Kidney capillary endothelial cell (primary cell): ENCODE data around the gene PIP5K1C.
A peak's percentile ranks its signal among the peaks of the same experiment; 100 is the strongest.
"Not testable (repeated sequence)": the region's sequence is repeated elsewhere in the genome, so short reads cannot be mapped to it uniquely, and the experiment has no call there.

Source experiments
- DNase-seq: peaks from one replicate; pipeline ENCODE4 v3.0.0-alpha.2; 2018; ENCODE audit warnings: low spot score

Gene PIP5K1C

GRCh38 chr19:3660493-3661219 lies 39.6 kb downstream of the PIP5K1C start:
- DNase-seq = no peak

GRCh38 chr19:3659746-3660112 lies 40.5 kb downstream of the PIP5K1C start:
- no peak for DNase-seq

GRCh38 chr19:3658870-3659745 lies 41.2 kb downstream of the PIP5K1C start:
- DNase-seq = no peak

GRCh38 chr19:3658004-3658869 lies 42.0 kb downstream of the PIP5K1C start:
- DNase-seq = no peak

GRCh38 chr19:3657395-3657769 lies 42.9 kb downstream of the PIP5K1C start:
- no peak for DNase-seq

GRCh38 chr19:3656747-3657394 lies 43.4 kb downstream of the PIP5K1C start:
- DNase-seq = no peak

GRCh38 chr19:3656073-3656746 lies 44.1 kb downstream of the PIP5K1C start:
- no peak for DNase-seq

- DNase-seq = peak; percentile 36
Measured at GRCh38 chr19:3655402-3656072, 44.7 kb downstream of the PIP5K1C start.

GRCh38 chr19:3653865-3654513 lies 46.3 kb downstream of the PIP5K1C start:
- no peak for DNase-seq

- DNase-seq = no peak
Measured at GRCh38 chr19:3653081-3653795, 47.0 kb downstream of the PIP5K1C start.

- DNase-seq = no peak
Measured at GRCh38 chr19:3652422-3652821, 47.8 kb downstream of the PIP5K1C start.

- no peak for DNase-seq
Measured at GRCh38 chr19:3651684-3652083, 48.6 kb downstream of the PIP5K1C start.

GRCh38 chr19:3649888-3650287 lies 50.4 kb downstream of the PIP5K1C start:
- DNase-seq = no peak

GRCh38 chr19:3648037-3648905 lies 52.0 kb downstream of the PIP5K1C start:
- no peak for DNase-seq

GRCh38 chr19:3647102-3647501 lies 53.2 kb downstream of the PIP5K1C start:
- DNase-seq = not testable (repeated sequence)

GRCh38 chr19:3646336-3647092 lies 53.8 kb downstream of the PIP5K1C start:
- no peak for DNase-seq

- no peak for DNase-seq
Measured at GRCh38 chr19:3645726-3646125, 54.5 kb downstream of the PIP5K1C start.

- no peak for DNase-seq
Measured at GRCh38 chr19:3645067-3645396, 55.2 kb downstream of the PIP5K1C start.
